GM20000 (cell line): Measurements from ENCODE around the gene SCAANT1.

ENCODE experiments used
- DNase-seq: peaks from one replicate; pipeline ENCODE4 v3.0.0; 2012; ENCODE audit warnings: low spot score
- CTCF ChIP-seq: IDR thresholded peaks from 2 replicates; pipeline ENCODE4 v1.5.1; 2012; ENCODE audit warnings: mild to moderate bottlenecking, control low read depth; ENCODE audit errors: extremely low read depth, missing control alignments

SCAANT1 gene

GRCh38 chr3:63954182-63954581 lies 42.0 kb upstream of the SCAANT1 start:
- no peak for TF ChIP-seq CTCF
- DNase-seq: no peak

- DNase-seq: no peak
- TF ChIP-seq CTCF: no peak
Observed at GRCh38 chr3:63952248-63952594, 40.0 kb upstream of the SCAANT1 start.

GRCh38 chr3:63951492-63952247 lies 39.5 kb upstream of the SCAANT1 start:
- DNase-seq: no peak
- TF ChIP-seq CTCF: no peak

- DNase-seq: no peak
- no peak for TF ChIP-seq CTCF
Observed at GRCh38 chr3:63950698-63951097, 38.5 kb upstream of the SCAANT1 start.

GRCh38 chr3:63949005-63949404 lies 36.8 kb upstream of the SCAANT1 start:
- DNase-seq: no peak
- no peak for TF ChIP-seq CTCF

GRCh38 chr3:63947594-63947993 lies 35.4 kb upstream of the SCAANT1 start:
- DNase-seq: no peak
- TF ChIP-seq CTCF: no peak

- no peak for DNase-seq
- TF ChIP-seq CTCF: no peak
Observed at GRCh38 chr3:63946753-63947152, 34.6 kb upstream of the SCAANT1 start.
